Uterus (tissue), 2 donors: ENCODE results near the gene IFITM5.
"Not testable (repeated sequence)": the region's sequence is repeated elsewhere in the genome, so short reads cannot be mapped to it uniquely, and the experiment has no call there.

Experiments used
- CTCF ChIP-seq, 4 experiments: fragments of 200-600 bp in 2 of 4; fragments of 450-650 bp in 2 of 4; sonication (generic) in 2 of 4; IDR thresholded peaks; one replicate each; pipeline ENCODE4 v1.5.1; 2016 to 2019; ENCODE audit warnings: antibody characterized with exemption in 4 of 4, mild to moderate bottlenecking in 2 of 4, moderate library complexity in 1 of 4
- POLR2A ChIP-seq, 2 donors: fragments of 450-650 bp; IDR thresholded peaks; one replicate each; pipeline ENCODE4 v1.6.1; 2016; ENCODE audit warnings: antibody characterized with exemption in 2 of 2, mild to moderate bottlenecking in 1 of 2, moderate library complexity in 1 of 2

GRCh38 chr11:319121-319887 lies 20.0 kb upstream of the IFITM5 start:
- TF ChIP-seq CTCF (IDR thresholded peaks at IDR 0.05): peak in 1 of 4 experiments; percentile 4
- TF ChIP-seq POLR2A (IDR thresholded peaks at IDR 0.05): not testable (repeated sequence)
